Left hindlimb (tissue), 1 donor: Measurements from ENCODE around the gene LAMP1.
"Not testable (repeated sequence)": the region's sequence is repeated elsewhere in the genome, so short reads cannot be mapped to it uniquely, and the experiment has no call there.

Experiments
- DNase-seq: peaks from one replicate; pipeline ENCODE4 v3.0.0-alpha.2; 2018

LAMP1 gene

DNA sequence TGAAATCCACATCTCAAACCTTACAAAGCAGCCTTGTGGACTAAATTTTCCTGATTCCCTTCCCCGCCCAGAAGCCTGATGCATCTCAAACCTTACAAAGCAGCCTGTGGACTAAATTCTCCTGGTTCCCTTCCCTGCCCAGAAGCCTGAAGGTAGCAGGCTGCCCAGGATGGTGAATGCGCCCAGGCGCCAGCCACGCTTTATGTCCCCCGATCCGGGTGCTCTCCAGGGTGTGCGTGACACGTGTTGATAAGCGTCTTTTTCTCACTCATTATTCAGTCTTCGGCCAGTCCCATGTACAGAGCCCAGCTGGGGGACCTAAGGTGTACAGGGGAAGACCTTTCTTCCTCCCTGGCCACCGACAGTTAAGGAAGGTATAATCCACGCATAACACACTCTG lies 31.8 kb downstream of the LAMP1 start:
- DNase-seq: no peak

DNA sequence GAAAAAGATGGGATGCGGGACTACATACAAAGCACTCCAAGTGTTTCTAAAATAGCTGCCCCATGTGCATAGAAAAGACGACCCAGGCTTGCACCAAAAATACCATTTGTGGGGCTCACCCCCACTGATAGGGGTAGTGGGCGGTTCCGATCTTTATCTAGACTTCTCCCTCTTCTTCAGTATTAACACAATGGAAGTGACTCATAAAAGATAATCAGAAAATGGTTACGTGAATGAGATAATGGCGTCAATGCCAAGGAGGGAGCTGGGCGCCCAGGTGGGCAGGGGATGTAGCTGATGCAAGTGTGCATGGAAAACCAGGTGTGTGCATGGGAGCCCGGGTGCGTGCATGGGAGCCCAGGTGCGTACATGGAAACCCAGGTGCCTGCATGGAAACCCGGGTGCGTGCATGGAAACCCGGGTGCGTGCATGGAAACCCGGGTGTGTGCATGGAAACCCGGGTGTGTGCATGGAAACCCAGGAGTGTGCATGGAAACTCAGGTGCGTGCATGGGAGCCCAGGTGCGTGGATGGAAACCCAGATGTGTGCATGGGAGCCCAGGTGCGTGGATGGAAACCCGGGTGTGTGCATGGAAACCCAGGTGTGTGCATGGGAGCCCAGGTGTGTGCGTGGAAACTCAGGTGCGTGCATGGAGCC lies 32.7 kb downstream of the LAMP1 start:
- DNase-seq: no peak

DNA sequence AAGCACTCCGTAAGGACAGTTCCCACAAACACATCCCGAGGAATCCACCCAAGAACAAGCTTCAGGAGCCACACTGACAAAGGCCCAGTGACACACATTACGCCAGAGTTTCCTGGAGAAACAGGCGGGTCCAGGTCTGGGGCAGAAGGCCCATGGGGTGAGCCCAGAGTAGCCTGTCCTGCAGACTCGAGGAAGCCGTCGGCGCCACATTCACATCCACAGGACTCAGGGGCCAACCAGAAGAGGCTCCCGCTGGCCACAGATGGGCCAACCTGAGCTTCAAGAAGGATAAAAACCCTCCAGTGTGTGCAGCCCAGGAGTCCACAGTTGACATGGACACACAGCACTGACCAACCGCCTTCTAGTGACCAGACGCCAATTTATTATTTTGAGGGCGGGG lies 35.6 kb downstream of the LAMP1 start:
- DNase-seq: no peak

DNA sequence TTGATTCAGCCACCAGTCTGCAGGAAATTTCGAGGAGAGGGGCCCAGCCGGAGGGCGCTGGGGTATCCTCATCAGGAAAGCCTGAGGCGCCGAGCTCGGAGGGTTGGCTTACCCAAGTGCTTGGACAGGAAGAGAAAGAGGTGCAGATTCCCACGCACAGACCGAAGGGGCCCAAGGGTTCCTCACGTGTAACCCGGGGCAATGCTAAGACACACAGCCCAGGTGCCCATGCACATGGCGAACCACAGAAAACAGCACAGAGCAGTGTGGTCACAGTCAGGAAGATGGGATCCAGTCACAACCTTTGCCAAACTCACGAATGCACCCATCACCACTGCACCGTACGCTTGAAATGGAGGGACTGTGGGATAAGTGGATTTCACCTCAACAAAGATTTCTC lies 36.0 kb downstream of the LAMP1 start:
- no peak for DNase-seq

DNA sequence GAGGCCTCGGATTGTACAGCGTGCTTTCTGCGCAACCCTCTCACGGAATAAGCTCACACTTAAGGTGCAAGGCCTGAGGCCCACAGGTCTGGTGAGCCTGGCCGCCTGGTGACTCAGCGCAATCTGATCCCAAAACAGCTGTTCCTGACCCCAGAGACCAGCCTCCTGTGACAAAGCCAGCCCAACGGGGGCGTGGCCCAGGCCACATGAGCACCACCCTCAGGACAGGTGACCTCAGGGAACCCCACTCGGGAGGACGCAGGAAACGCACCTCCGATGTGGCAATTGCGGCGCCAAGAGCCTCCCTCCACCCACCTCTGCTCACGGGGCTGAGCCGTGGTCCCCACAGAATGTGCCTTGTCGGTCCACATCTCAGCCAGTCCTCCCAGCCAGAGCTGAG lies 40.5 kb downstream of the LAMP1 start:
- DNase-seq: no peak

DNA sequence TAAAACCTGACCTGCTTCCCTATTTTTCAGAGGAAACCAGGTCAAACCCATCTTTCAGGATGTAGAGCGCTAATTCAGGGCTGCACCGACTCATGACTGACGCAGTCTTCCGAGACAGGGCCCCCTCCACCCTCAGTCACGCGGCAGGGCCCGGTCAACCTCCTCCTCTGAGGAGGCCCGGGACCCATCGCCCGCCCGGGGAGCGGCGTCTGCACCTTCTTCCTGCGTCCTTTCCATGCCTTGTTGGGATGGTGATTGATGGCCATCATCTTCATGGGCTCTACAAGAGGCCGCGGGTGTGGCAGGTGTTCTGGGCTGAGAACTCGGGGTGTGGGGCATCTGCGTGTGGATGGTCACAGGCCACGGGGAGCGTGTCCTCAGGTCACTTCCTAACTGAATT lies 40.9 kb downstream of the LAMP1 start:
- DNase-seq: no peak

DNA sequence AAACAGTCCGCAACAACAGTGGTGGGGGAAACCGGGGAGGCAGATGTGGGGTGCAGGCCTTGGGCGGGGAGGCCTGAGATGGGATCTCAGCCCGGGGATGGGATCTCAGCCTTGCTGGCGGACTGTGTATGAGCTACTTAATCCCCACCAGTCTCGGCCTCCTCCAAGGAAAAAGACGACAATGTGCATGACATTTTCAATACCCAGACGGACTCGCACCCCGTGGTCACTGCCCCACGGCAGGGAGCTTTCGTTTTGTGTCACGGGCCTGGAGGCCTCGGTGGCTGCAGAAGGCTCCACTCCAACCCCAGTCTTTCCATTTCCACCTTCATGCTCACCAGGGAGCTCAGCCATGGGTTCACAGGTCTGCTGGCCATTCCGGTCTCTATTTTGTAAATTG lies 41.4 kb downstream of the LAMP1 start:
- no peak for DNase-seq

DNA sequence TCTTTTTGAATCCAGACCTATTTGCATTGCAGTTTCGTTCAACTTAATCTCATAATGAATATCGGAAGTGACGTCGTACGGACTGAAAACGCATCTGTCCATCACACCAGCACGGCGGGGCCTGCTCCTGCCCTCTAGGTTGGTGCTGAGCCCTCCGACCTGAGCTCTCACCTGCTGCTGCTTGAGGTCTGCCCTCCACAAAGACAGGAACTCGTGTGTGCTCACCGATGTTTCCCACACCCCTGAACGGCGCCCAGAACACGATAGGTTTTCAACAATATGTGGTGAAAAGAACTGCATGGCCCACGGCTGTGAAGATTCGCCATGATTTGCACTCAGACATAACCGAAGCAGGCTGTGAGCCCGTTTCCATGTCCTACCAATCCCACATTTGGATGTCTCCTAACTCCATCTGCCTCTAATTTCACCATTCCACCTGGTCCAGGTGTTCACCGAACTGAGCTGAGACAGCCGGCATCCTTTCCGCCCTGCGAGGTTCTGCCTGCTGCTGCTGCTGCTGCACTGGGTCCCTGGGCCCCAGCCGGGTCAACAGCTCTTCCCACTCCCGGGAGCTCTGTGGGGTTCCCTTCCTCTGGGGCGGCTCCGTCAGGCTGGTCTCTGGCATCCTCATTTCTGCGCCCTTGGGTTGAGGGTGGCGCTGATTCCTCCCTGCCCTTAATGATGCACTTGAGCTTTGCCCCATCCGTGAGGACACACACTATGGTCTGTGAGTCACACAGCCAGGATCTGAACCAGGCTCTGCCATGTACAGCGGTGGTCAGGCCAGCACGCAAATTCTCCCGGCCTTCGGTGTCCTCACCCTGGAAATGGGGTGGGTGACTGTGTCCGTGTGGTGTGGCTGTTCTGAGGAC lies 46.0 kb downstream of the LAMP1 start:
- no peak for DNase-seq

DNA sequence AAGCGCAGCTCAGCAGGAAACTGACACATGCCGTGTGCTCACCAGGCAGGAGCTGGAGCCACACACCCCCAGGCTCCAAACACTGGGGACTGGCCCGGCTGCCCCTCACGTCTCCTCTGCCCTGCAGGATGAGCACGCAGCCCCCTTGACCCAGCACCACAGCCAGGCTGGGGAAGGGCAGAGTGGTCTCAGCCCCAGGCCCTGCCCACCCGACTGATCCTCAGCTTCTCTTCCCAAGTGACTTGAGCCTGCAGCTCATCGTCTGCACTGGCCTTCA lies 46.6 kb downstream of the LAMP1 start:
- DNase-seq: no peak

DNA sequence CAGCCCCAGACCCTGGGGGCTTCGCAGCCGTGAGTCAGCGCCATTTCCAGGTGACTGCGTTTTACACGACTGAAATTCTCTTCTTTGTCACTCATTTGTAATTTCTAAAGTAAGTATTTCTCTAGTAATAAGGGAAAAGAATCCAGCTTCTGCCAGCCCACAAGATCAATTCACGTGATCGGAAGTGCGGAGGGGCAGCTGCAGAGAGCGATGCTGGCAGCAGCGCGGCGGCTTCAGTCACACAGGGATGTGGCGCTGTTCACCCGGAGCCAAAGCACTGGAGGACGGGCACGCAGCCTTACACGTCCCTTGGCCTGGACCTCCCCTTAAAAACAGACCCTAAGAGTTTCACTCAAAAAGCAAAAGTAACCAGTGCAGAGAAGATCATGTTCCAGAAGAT lies 48.4 kb downstream of the LAMP1 start:
- DNase-seq: no peak

DNA sequence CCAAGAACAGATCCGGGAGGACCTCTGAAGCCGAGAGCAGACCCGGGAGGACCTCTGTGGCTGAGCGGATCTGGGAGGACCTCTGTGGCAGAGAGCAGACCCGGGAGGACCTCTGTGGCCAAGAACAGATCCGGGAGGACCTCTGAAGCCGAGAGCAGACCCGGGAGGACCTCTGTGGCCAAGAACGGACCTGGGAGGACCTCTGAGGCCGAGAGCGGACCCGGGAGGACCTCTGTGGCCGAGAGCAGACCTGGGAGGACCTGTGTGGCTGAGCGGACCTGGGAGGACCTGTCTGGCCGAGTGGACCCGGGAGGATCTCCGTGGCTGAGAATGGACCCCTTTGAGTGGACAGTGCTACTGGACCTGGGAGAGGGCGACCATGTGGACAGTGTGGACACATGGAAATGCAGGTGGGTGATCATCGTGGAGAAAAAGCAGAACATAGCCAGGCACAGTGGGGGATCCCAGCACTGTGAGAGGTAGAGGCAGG lies 50.7 kb downstream of the LAMP1 start:
- not testable (repeated sequence) for DNase-seq

DNA sequence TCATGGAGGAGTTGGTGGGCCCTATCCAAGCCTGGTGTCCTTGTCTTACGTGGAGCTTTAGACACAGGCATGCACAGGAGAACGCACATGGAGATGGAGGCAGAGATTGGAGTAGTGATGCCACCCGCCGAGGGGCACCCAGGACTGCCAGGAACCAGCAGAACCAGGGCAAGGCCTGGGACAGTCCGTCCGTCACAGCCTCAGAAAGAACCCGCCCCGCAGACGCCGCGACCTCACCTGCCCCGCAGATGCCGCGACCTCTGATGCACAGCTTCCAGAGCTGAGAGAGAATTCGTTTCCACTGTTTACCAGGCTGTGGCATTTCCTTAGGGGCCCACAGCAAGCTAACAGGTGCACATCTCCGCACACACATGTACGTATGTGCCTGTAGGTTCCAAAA lies 51.6 kb downstream of the LAMP1 start:
- no peak for DNase-seq

DNA sequence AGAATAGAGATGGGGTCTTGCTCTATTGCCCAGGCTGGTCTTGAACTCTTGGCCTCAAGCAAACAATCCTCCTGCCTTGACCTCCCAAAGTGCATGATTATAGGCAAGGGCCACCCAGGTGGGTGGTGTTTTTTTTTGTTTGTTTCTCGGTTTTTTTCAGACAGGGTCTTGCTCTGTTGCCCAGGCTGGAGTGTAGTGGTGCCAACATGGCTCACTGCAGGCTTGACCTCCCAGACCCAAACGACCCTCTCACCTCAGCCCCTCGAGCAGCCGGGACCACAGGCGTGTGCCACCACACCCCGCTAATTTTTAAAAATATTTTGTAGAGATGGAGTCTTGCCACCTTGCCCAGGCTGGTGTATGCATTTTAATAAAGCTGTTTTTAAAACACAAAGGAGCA lies 52.0 kb downstream of the LAMP1 start:
- no peak for DNase-seq

DNA sequence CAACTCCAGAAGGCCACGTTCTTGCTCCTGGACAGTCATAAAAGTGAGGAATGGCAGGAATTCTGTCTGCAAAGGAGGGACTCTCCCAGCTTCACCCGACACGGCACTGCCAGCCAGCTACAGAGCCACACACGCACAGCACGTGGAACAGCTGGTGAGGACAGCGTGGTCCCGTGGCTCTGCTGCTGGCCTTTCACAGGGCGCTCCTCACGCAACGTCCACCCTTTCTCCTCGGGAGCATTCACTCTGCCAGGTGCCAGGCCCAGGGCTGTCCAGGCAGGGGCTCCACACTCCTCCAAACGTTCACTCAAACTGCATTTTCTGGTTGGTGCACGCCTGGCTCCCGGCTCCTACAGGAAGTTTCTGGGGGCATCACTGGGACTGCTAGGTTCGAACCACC lies 52.5 kb downstream of the LAMP1 start:
- DNase-seq: no peak

DNA sequence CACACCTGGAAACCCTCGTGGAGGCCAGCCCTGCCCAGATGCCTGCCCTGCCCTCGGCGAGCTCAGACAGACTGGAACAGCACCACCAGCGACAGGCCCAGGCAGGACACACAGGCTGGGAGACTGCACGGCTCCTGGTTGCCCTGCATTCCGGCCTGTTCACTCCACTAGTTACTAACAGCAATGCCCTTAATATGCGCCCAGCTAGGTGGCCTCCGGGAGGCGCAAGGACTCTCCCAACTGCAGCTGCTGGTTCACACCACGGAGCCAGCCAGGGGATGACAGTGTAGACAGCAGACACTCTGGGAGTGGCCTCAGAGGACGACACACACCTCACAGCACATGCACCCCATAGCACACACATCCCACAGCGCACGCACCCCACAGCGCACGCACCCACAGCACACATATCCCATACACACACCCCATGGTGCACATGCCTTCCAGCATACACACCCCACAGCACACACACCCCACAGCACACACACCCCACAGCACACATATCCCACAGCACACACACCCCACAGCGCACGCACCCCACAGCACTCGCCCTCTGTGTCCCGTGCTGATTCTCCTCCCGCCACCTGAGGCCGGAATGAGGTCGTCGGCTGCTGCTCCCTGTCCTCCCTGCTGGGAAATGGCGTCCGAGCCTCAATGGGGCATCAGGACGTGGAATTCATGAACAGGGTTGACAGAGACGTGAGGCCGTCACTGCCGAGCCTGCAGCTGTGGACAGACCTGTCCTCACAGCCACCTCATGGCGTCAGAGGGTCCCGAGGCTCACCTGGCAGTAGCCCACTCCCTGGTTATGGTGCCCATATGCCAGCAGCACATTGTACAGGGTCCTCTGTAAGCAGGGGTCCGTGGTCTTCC lies 53.3 kb downstream of the LAMP1 start:
- DNase-seq: no peak

DNA sequence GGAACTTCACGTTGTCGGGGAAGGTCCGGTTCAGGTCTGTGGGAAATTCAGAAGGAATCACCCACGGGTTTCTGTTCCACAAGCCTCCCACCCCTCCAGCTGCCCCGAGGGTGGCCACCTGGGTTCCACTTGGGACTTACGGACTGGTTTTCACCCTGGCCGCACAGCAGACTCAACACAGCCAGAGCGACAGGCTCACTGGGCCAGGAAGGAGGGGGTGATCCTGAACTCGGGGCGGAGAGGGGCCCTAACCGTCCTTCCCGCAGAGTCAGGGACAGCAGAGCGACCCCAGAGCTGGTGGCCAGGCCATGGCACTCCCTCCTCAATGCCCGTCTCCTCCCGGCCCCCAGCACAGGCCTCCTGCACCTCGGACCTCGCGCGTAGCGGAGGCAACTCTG lies 53.9 kb downstream of the LAMP1 start:
- no peak for DNase-seq

DNA sequence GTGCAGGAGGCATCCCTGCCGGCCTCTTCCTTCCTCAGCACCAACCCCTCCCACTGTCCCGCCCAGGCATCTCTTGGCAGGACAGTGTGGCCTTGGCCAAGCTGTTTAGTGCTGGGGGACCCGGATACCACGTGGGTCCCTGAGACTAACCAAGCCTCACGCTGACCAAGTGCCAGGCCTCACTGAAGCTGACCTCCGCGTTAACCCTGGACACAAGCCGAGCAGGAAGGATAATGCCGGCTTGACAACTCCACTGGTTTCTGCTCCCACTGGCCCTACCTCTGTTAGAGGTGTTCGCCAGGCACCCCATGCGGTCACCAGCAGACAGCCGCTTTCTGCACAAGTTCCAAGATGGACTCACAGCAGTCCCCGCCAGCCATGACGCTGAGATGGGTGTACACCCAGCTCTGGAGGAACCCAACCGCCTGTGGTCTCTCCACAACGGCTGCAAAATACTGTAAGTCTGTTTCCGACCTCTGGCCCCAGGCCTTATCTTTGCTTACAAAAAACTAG lies 54.5 kb downstream of the LAMP1 start:
- no peak for DNase-seq

DNA sequence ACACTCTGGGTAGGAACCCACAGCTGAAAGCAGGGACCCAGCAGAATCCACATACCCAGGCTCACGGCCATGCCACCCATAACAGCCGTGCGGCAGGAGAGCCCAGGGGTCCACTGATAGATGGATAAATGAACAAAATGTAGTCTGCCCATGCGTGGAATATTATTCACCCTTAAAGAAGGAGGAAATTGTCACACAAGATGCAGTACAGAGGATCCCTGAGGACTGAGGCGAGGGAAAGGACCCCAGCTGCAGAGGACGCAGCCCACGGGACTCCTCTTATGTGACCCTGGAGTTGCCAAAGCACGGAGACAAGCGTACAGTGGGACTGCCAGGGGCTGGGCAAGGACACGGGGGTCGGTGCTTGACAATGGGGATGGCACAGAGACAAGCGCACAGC lies 56.2 kb downstream of the LAMP1 start:
- no peak for DNase-seq

DNA sequence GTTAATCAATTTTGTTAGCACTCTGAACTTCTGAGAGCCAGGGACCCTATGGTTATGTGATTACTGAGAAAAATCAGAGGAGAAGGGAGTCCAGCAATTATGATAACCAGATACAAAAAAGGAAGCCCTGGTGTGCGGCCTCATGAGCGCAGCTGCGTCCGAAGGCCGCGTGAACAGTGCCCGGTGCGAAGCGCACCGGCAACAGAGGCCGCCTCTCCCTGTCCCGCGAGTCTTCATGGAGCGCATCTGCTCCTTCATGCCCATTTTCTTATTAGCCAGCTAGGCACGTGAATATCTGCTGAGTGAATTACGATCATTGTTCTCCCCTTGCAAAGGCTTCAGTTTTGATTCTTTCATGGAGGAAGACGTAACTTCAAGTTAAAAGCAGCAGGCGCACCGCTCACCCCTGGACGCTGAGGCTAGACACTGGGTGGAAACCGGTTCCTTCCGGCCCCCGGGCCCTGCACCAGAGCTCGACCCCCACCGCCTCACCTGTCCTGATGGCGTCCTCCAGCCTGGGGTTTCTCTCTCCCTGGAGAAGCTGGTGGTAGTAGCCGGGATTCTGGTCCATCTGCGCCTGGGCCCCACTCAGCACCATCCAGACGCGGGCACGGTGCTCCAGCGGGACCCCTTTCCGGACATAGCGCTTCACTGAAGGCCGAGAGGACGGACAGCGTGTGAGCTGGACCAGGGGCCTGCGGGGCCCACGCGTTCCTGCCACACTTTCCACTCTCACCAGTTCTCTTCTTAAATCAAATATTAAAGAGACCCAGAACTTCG lies 58.0 kb downstream of the LAMP1 start:
- no peak for DNase-seq

DNA sequence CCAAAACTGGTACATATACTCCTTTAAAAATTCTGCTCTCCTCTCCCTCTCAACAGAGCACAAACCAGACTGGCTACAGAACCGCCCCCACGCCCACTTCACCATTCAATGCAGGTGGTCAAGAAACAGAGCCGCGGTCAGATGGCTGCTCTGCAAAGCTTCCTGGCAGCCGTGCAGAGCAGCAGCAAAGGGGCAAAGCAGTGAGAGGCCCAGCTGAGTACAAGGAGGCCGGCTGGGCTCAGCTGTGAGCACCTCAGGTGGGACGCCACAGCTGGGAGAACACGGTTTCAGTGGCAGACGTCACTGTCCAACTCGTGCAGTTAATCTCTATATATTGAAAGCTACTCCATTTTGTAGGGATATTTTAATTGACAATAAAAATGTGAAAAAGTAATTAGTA lies 58.6 kb downstream of the LAMP1 start:
- no peak for DNase-seq

DNA sequence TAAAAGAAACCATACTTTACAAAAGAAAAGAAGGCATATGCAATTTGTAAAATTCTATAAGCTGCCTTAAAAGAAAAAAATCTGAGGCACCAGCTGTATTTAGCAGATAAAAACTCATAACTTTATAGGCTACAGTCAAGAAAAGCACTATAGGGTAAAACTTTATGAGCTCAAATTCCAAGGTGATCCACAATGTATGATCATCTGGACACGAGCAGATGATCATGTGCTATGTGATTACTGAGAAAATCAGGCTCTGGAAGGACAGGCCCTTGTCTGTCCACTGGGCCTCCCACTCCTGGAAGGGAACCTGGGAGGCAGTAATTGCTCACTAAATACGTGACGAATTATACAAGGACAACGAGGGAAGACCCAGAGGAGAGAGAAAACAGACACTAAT lies 59.6 kb downstream of the LAMP1 start:
- DNase-seq: no peak

DNA sequence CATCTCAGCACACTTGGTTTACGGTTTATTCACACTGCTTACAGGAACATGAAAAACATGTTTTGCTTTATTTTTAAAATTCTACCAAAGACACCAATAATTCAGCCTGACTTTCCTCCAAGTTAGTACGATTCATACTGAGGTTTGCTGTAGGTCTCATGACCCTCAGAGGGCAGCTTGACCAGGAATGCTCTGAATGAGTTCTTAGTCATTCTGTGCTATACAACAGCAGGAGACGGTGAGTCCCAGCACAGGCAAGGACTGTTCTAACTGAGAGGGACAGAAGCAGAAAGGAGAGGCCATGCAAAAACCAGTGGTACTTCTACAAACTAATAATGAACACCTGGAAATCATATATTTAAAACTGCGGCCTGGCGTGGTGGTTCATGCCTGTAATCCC lies 60.5 kb downstream of the LAMP1 start:
- DNase-seq: no peak
